Liver (tissue), 9 donors: Measurements from ENCODE around the gene GREM1. TPM values are rescaled to one million over a fixed set of nuclear protein-coding genes. Genes with fewer than 3 reads are reported as not detected.

Source experiments
- DNase-seq: peaks from one replicate; pipeline ENCODE4 v3.0.0-alpha.2; 2017; ENCODE audit warnings: low spot score
- H3K27ac ChIP-seq, 2 donors: one replicate each; pipeline ENCODE4 v1.7.0; 2013; ENCODE audit warnings: inconsistent platforms in 2 of 2, low read length in 2 of 2, control low read depth in 1 of 2, low read depth in 1 of 2, mild to moderate bottlenecking in 1 of 2
- H3K27me3 ChIP-seq, 4 donors: one replicate each; pipeline versions ENCODE4 v1.6.1 to v1.7.0; 2013; ENCODE audit warnings: low read length in 3 of 4, inconsistent platforms in 1 of 4, mild to moderate bottlenecking in 1 of 4, moderate library complexity in 1 of 4; ENCODE audit not compliant: control insufficient read depth in 4 of 4, insufficient read depth in 4 of 4
- H3K36me3 ChIP-seq, 4 donors: one replicate each; pipeline versions ENCODE4 v1.6.1 to v1.7.0; 2013; ENCODE audit warnings: low read length in 3 of 4, mild to moderate bottlenecking in 3 of 4, low read depth in 1 of 4, moderate library complexity in 1 of 4; ENCODE audit not compliant: control insufficient read depth in 4 of 4, insufficient read depth in 3 of 4
- H3K4me1 ChIP-seq, 4 donors: one replicate each; pipeline versions ENCODE4 v1.6.1 to v1.7.0; 2013; ENCODE audit warnings: low read length in 3 of 4, mild to moderate bottlenecking in 3 of 4, moderate library complexity in 1 of 4; ENCODE audit not compliant: control insufficient read depth in 4 of 4, insufficient read depth in 4 of 4
- H3K4me3 ChIP-seq, 3 donors: one replicate each; pipeline versions ENCODE4 v1.6.1 to v1.7.0; 2013; ENCODE audit warnings: low read length in 3 of 3, control low read depth in 1 of 3, low read depth in 1 of 3, mild to moderate bottlenecking in 1 of 3
- H3K9ac ChIP-seq, 2 donors: one replicate each; pipeline ENCODE4 v1.7.0; 2013; ENCODE audit warnings: low read length in 2 of 2, mild to moderate bottlenecking in 2 of 2, moderate library complexity in 2 of 2, control low read depth in 1 of 2, low read depth in 1 of 2
- H3K9me3 ChIP-seq, 4 donors: one replicate each; pipeline versions ENCODE4 v1.6.1 to v1.7.0; 2013; ENCODE audit warnings: low read length in 3 of 4; ENCODE audit not compliant: control insufficient read depth in 4 of 4
- EGR1 ChIP-seq, 2 donors: IDR thresholded peaks; 2 replicates each; pipeline ENCODE4 v1.6.1; 2016 to 2018; ENCODE audit warnings: antibody characterized with exemption in 2 of 2, low read depth in 2 of 2
- FOXA1 ChIP-seq: IDR thresholded peaks from 2 replicates; pipeline ENCODE4 v1.6.1; 2016; ENCODE audit warnings: antibody characterized with exemption
- FOXA2 ChIP-seq: IDR thresholded peaks from 2 replicates; pipeline ENCODE4 v1.6.1; 2016; ENCODE audit warnings: antibody characterized with exemption
- GABPA ChIP-seq, 2 donors: IDR thresholded peaks in 1 of 2; conservative IDR thresholded peaks in 1 of 2; 2 replicates each; pipeline ENCODE4 v1.6.1; 2016; ENCODE audit warnings: antibody characterized with exemption in 2 of 2, mild to moderate bottlenecking in 1 of 2, moderate library complexity in 1 of 2
- HNF4A ChIP-seq, 2 donors: conservative IDR thresholded peaks; 2 replicates each; pipeline ENCODE4 v1.6.1; 2016; ENCODE audit warnings: antibody characterized with exemption in 2 of 2, mild to moderate bottlenecking in 2 of 2
- HNF4G ChIP-seq: IDR thresholded peaks from 2 replicates; pipeline ENCODE4 v1.6.1; 2016; ENCODE audit warnings: antibody characterized with exemption
- JUND ChIP-seq, 2 donors: IDR thresholded peaks; 2 replicates each; pipeline ENCODE4 v1.6.1; 2016; ENCODE audit warnings: antibody characterized with exemption in 2 of 2
- NR2F2 ChIP-seq: IDR thresholded peaks from 2 replicates; pipeline ENCODE4 v1.6.1; 2016; ENCODE audit warnings: antibody characterized with exemption
- RAD21 ChIP-seq, 2 donors: IDR thresholded peaks; 2 replicates each; pipeline ENCODE4 v1.6.1; 2016; ENCODE audit warnings: antibody characterized with exemption in 2 of 2, mild to moderate bottlenecking in 2 of 2
- RXRA ChIP-seq, 2 donors: IDR thresholded peaks; 2 replicates each; pipeline ENCODE4 v1.6.1; 2017 to 2018; ENCODE audit warnings: antibody characterized with exemption in 2 of 2, mild to moderate bottlenecking in 1 of 2
- YY1 ChIP-seq: IDR thresholded peaks from 2 replicates; pipeline ENCODE4 v1.6.1; 2016; ENCODE audit warnings: antibody characterized with exemption, mild to moderate bottlenecking
- WGBS: extraction: QIAGEN DNeasy Blood & Tissue Kit; methylation state at CpG from one replicate; pipeline ENCODE4 v1.1.7; 2013; 5-methylcytosine and 5-hydroxymethylcytosine counted together
- polyA plus RNA-seq, 2 donors: library from polyadenylated mRNA; stranded (reverse) in 1 of 2; unstranded in 1 of 2; fragments of 200-250 nt in 1 of 2; fragments of >200 nt in 1 of 2; fragmentation: Nextera tagmentation in 1 of 2; extraction: Ambion mirVana in 1 of 2; gene quantifications; one replicate each; pipeline versions ENCODE4 v1.2.1 to v1.2.3, GENCODE V29; 2013 to 2015
- total RNA-seq, 2 donors: library from RNA; depleted of rRNA; stranded (reverse); fragments of >200 nt; gene quantifications; one replicate each; pipeline ENCODE4 v1.2.3, GENCODE V29; 2014
- TF ChIP-seq, protein P1 (sequence below): IDR thresholded peaks from 2 replicates; pipeline ENCODE4 v1.6.1; 2016; ENCODE audit warnings: antibody characterized with exemption
- TF ChIP-seq, protein P2 (sequence below): IDR thresholded peaks from 2 replicates; pipeline ENCODE4 v1.6.1; 2016; ENCODE audit warnings: antibody characterized with exemption
- TF ChIP-seq, protein P3 (sequence below): IDR thresholded peaks from 2 replicates; pipeline ENCODE4 v1.6.1; 2016; ENCODE audit warnings: antibody characterized with exemption
- TF ChIP-seq, protein P4 (sequence below): fragments of 150-350 bp; IDR thresholded peaks from 2 replicates; pipeline ENCODE4 v1.5.1; 2017; ENCODE audit warnings: improper control_type of control experiment, low read depth, low read length; ENCODE audit not compliant: missing input control
- donor health status: healthy.
- donor health status: healthy.
- donor health status: healthy.
- donor health status: healthy.
- donor health status: healthy.

GREM1 gene
- total RNA-seq = 1 to 10 TPM in 1 of 2 donors, under 1 TPM in 1; under 0.01 to 1.6 TPM
- polyA plus RNA-seq = under 1 TPM; 0.46 to 0.54 TPM

DNA sequence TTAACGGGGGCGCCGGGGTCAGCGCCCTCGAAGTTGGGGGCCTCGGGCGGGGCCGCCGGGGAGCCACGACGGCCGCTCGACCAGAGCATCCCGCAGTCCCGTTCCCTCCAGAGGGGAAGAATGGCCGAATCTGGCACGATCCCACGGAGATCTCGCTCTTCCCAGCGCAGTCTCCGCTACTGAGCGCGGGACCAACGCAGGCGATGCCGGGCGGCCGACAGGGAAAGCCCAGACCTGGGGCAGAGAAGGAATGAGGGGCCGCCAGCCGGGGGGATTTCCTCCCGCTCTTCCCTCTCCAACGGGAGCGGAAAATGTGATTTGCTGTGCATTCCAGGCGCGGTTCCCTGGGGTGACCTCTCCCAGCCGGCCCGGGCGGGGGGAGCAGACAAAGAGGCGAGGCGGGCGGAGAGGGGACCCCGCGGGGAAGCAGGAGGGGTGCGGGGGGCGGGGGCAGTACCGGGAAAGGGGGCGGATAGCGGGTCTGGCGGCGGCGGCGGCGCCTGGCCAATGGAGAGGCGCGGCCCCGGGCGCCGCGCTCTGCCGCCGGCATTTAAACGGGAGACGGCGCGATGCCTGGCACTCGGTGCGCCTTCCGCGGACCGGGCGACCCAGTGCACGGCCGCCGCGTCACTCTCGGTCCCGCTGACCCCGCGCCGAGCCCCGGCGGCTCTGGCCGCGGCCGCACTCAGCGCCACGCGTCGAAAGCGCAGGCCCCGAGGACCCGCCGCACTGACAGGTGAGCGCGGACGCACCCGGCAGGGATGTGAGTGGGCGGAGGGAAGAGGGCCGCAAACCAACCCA lies at the start of gene GREM1:
GREM1 (plus strand) TSS at position 579 of the 801 bp plus-strand sequence. CDS start 12,687 bp downstream, outside the sequence.
- no peak for DNase-seq
- no peak within 1 kb of the TSS for H3K9ac ChIP-seq
- no peak within 1 kb of the TSS for H3K27ac ChIP-seq
- H3K4me1 ChIP-seq = peaks cover 11 to 26% (median 21%) of the 10 kb centered on the region in 4 donors
- H3K36me3 ChIP-seq = no peaks in the 10 kb centered on the region
- H3K9me3 ChIP-seq = peaks cover 0 to 2% (median 0%) of the 10 kb centered on the region in 4 donors
- H3K4me3 ChIP-seq = peak within 1 kb of the TSS; percentile 35 to 62 (median 61)
- TF ChIP-seq GABPA (IDR thresholded peaks at IDR 0.05 in 1 of 2, conservative IDR thresholded peaks at IDR 0.05 in 1 of 2) = no peak
- TF ChIP-seq, protein P1, sequence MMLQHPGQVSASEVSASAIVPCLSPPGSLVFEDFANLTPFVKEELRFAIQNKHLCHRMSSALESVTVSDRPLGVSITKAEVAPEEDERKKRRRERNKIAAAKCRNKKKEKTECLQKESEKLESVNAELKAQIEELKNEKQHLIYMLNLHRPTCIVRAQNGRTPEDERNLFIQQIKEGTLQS = no peak
- 4% methylated on average over 99 of the region's 99 CpGs for WGBS
- H3K27me3 ChIP-seq = peaks cover 0 to 20% (median 3%) of the 10 kb centered on the region in 4 donors

DNA sequence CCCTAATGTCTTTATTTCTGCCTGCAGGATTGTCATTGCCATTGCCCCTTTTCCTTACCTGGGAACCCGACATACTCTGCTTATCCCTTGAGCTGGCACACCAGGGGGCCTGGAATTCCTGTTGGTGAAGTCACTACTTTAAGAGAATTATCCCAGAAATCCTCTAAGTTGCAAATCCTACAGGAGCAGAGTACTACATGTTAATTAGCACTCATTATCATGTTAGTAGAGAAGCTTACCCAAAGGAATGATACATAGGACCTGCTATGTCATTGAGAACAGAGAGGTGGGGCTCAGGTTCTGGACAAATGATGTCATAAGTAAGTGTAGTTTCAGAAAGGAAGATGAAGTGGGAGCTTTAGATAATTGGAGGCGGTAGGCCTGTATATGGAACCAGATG lies 48.9 kb upstream of the GREM1 start:
- Histone ChIP-seq H3K4me3 (no peak overlapping the region), H3K27ac (no peak overlapping the region), H3K9ac (no peak overlapping the region), H3K9me3 (no peaks in the 10 kb centered on the region), H3K27me3 (no peaks in the 10 kb centered on the region), H3K4me1 (peaks cover 0 to 8% (median 2%) of the 10 kb centered on the region in 4 donors), H3K36me3 (no peaks in the 10 kb centered on the region)
- 90% methylated on average over 2 of the region's 2 CpGs for WGBS
- no peak for DNase-seq
- TF ChIP-seq, protein P1 = no peak
- TF ChIP-seq RAD21 (IDR thresholded peaks at IDR 0.05) = no peak
- no peak for TF ChIP-seq GABPA (IDR thresholded peaks at IDR 0.05 in 1 of 2, conservative IDR thresholded peaks at IDR 0.05 in 1 of 2)
- TF ChIP-seq, protein P2, sequence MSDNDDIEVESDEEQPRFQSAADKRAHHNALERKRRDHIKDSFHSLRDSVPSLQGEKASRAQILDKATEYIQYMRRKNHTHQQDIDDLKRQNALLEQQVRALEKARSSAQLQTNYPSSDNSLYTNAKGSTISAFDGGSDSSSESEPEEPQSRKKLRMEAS = no peak
- TF ChIP-seq JUND (IDR thresholded peaks at IDR 0.05) = no peak
- TF ChIP-seq RXRA (IDR thresholded peaks at IDR 0.05) = no peak
- TF ChIP-seq FOXA1 = no peak
- TF ChIP-seq, protein P3, sequence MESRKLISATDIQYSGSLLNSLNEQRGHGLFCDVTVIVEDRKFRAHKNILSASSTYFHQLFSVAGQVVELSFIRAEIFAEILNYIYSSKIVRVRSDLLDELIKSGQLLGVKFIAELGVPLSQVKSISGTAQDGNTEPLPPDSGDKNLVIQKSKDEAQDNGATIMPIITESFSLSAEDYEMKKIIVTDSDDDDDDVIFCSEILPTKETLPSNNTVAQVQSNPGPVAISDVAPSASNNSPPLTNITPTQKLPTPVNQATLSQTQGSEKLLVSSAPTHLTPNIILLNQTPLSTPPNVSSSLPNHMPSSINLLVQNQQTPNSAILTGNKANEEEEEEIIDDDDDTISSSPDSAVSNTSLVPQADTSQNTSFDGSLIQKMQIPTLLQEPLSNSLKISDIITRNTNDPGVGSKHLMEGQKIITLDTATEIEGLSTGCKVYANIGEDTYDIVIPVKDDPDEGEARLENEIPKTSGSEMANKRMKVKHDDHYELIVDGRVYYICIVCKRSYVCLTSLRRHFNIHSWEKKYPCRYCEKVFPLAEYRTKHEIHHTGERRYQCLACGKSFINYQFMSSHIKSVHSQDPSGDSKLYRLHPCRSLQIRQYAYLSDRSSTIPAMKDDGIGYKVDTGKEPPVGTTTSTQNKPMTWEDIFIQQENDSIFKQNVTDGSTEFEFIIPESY = no peak
- TF ChIP-seq YY1 = no peak
- TF ChIP-seq HNF4G = no peak
- no peak for TF ChIP-seq NR2F2
- no peak for TF ChIP-seq FOXA2
- TF ChIP-seq, protein P4, sequence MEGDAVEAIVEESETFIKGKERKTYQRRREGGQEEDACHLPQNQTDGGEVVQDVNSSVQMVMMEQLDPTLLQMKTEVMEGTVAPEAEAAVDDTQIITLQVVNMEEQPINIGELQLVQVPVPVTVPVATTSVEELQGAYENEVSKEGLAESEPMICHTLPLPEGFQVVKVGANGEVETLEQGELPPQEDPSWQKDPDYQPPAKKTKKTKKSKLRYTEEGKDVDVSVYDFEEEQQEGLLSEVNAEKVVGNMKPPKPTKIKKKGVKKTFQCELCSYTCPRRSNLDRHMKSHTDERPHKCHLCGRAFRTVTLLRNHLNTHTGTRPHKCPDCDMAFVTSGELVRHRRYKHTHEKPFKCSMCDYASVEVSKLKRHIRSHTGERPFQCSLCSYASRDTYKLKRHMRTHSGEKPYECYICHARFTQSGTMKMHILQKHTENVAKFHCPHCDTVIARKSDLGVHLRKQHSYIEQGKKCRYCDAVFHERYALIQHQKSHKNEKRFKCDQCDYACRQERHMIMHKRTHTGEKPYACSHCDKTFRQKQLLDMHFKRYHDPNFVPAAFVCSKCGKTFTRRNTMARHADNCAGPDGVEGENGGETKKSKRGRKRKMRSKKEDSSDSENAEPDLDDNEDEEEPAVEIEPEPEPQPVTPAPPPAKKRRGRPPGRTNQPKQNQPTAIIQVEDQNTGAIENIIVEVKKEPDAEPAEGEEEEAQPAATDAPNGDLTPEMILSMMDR = no peak
- no peak for TF ChIP-seq EGR1 (IDR thresholded peaks at IDR 0.05; ENCODE audit: low read depth in 2 of 2)
- no peak for TF ChIP-seq HNF4A (conservative IDR thresholded peaks at IDR 0.05)
